SW480 (cell line): ENCODE data around the gene ATOX1.
A peak's percentile ranks its signal among the peaks of the same experiment; 100 is the strongest.

Experiments
- DNase-seq: peaks from one replicate; pipeline ENCODE4 v3.0.0-alpha.2; 2016; ENCODE audit warnings: low spot score

The ATOX1 gene

GRCh38 chr5:151697452-151697851 lies 61.0 kb downstream of the ATOX1 start:
- DNase-seq: no peak

- DNase-seq: no peak
Measured at GRCh38 chr5:151696470-151697061, 61.9 kb downstream of the ATOX1 start.

- DNase-seq: no peak
Measured at GRCh38 chr5:151695464-151695863, 63.0 kb downstream of the ATOX1 start.

GRCh38 chr5:151694035-151694485 lies 64.4 kb downstream of the ATOX1 start:
- peak; percentile 59 for DNase-seq
